H1 (cell line): Measurements from ENCODE around the gene CAPN10. TPM values are rescaled to one million over a fixed set of nuclear protein-coding genes. Genes with fewer than 3 reads are reported as not detected.
A peak's percentile ranks its signal among the peaks of the same experiment; 100 is the strongest.

Experiments used
- CTCF ChIA-PET: fragments of 300-600 bp; sonication (Branson Sonifier 250); formaldehyde crosslinking; loops from one replicate; lab custom pipeline; 2021; ENCODE audit not compliant: partially characterized antibody; lab: Charles Lee
- POLR2A ChIA-PET: fragments of 300-600 bp; sonication (Branson Sonifier 250); formaldehyde crosslinking; loops from one replicate; lab custom pipeline; 2021; ENCODE audit warnings: inconsistent platforms; ENCODE audit not compliant: partially characterized antibody; lab: Charles Lee
- DNase-seq, 2 experiments: peaks; one replicate each; pipeline versions ENCODE4 v3.0.0 to v3.0.0-alpha.2; 2010 to 2022; ENCODE audit warnings: low spot score in 2 of 2, low read depth in 1 of 2, mixed read lengths in 1 of 2
- FAIRE-seq: peaks from 2 replicates; lab custom pipeline; 2011; peaks lifted over from hg19 to GRCh38; lab: Jason Lieb, UNC
- H2AFZ ChIP-seq: 2 replicates; pipeline ENCODE4 v1.8.1; 2012; ENCODE audit warnings: low read length, inconsistent platforms
- H2AK5ac ChIP-seq: 2 replicates; pipeline ENCODE4 v1.6.1; 2013; ENCODE audit warnings: low read depth, low read length
- H2BK120ac ChIP-seq: replicated peaks from 2 replicates; pipeline ENCODE3; 2013; ENCODE audit warnings: low read depth, low read length, inconsistent platforms
- H2BK12ac ChIP-seq: 2 replicates; pipeline ENCODE4 v1.6.1; 2013; ENCODE audit warnings: low read depth, low read length
- H2BK15ac ChIP-seq: 2 replicates; pipeline ENCODE4 v1.6.1; 2013; ENCODE audit warnings: low read length
- H2BK20ac ChIP-seq: 2 replicates; pipeline ENCODE4 v1.6.1; 2013; ENCODE audit warnings: low read length
- H2BK5ac ChIP-seq: 2 replicates; pipeline ENCODE4 v1.6.1; 2013; ENCODE audit warnings: low read depth, low read length
- H3K14ac ChIP-seq: 2 replicates; pipeline ENCODE4 v1.6.1; 2013; ENCODE audit warnings: inconsistent platforms; ENCODE audit not compliant: insufficient read length
- H3K18ac ChIP-seq: 2 replicates; pipeline ENCODE4 v1.6.1; 2013; ENCODE audit warnings: low read length; ENCODE audit errors: extremely low read depth
- H3K23ac ChIP-seq: 2 replicates; pipeline ENCODE4 v1.6.1; 2013; ENCODE audit warnings: inconsistent platforms; ENCODE audit not compliant: insufficient read length
- H3K23me2 ChIP-seq: 2 replicates; pipeline ENCODE4 v1.6.1; 2013; ENCODE audit warnings: low read depth, low read length
- H3K27ac ChIP-seq: 2 replicates; pipeline ENCODE4 v1.6.1; 2011; ENCODE audit warnings: low read depth, low read length, inconsistent platforms
- H3K27me3 ChIP-seq, 4 experiments: replicated peaks in 1 of 4; 1 replicate in 1 of 4; 2 replicates in 3 of 4; pipeline versions ENCODE4 v1.6.1 to v1.8.1; 2011 to 2013; ENCODE audit warnings: low read length in 3 of 4, mild to moderate bottlenecking in 3 of 4, inconsistent platforms in 2 of 4, mixed read lengths in 2 of 4, moderate library complexity in 1 of 4; ENCODE audit not compliant: control insufficient read depth in 3 of 4, insufficient read depth in 3 of 4; ENCODE audit errors: extremely low read depth in 1 of 4
- H3K36me3 ChIP-seq, 4 experiments: 2 replicates each; pipeline versions ENCODE4 v1.6.1 to v1.8.1; 2011 to 2013; ENCODE audit warnings: mild to moderate bottlenecking in 4 of 4, low read length in 3 of 4, moderate library complexity in 2 of 4, control low read depth in 1 of 4, inconsistent platforms in 1 of 4; ENCODE audit not compliant: insufficient read depth in 4 of 4, control insufficient read depth in 2 of 4
- H3K4ac ChIP-seq: replicated peaks from 2 replicates; pipeline ENCODE3; 2013; ENCODE audit warnings: low read length, low read depth, mixed read lengths, inconsistent platforms; ENCODE audit not compliant: insufficient read length
- H3K4me1 ChIP-seq, 4 experiments: replicated peaks in 1 of 4; 1 replicate in 1 of 4; 2 replicates in 3 of 4; pipeline versions ENCODE4 v1.6.1 to v1.8.1; 2011 to 2013; ENCODE audit warnings: low read length in 3 of 4, inconsistent platforms in 2 of 4, mixed read lengths in 1 of 4; ENCODE audit not compliant: insufficient read depth in 4 of 4, control insufficient read depth in 3 of 4
- H3K4me2 ChIP-seq, 2 experiments: 2 replicates each; pipeline versions ENCODE4 v1.6.1 to v1.8.1; 2011 to 2013; ENCODE audit warnings: low read depth in 2 of 2, low read length in 2 of 2, control low read depth in 1 of 2, inconsistent platforms in 1 of 2, mild to moderate bottlenecking in 1 of 2; ENCODE audit not compliant: insufficient read depth in 1 of 2
- H3K4me3 ChIP-seq, 4 experiments: fragments of 200-600, 300-600 bp in 1 of 4; sonication (generic), shearing (Covaris generic), sonication (Bioruptor Twin) in 1 of 4; 2 replicates each; pipeline versions ENCODE4 v1.5.1 to v1.8.1; 2011 to 2016; ENCODE audit warnings: low read length in 4 of 4, low read depth in 3 of 4, control low read depth in 2 of 4, inconsistent platforms in 2 of 4, mild to moderate bottlenecking in 2 of 4, mixed read lengths in 1 of 4, moderate library complexity in 1 of 4; ENCODE audit not compliant: insufficient read depth in 2 of 4; ENCODE audit errors: extremely low read depth in 1 of 4
- H3K56ac ChIP-seq: replicated peaks from 2 replicates; pipeline ENCODE3; 2013; ENCODE audit warnings: low read depth, mild to moderate bottlenecking, mixed read lengths, low read length, inconsistent platforms; ENCODE audit not compliant: insufficient read length
- H3K79me1 ChIP-seq: 2 replicates; pipeline ENCODE4 v1.6.1; 2013; ENCODE audit warnings: low read depth, low read length, control low read depth
- H3K79me2 ChIP-seq, 2 experiments: 2 replicates each; pipeline versions ENCODE4 v1.6.1 to v1.8.1; 2012 to 2013; ENCODE audit warnings: low read length in 2 of 2, mild to moderate bottlenecking in 2 of 2, inconsistent platforms in 1 of 2; ENCODE audit not compliant: insufficient read depth in 2 of 2, control insufficient read depth in 1 of 2
- H3K9ac ChIP-seq, 4 experiments: replicated peaks in 1 of 4; 1 replicate in 1 of 4; 2 replicates in 3 of 4; pipeline versions ENCODE4 v1.6.1 to v1.8.1; 2011 to 2013; ENCODE audit warnings: low read depth in 3 of 4, low read length in 3 of 4, control low read depth in 2 of 4, mild to moderate bottlenecking in 2 of 4, moderate library complexity in 2 of 4, inconsistent platforms in 1 of 4; ENCODE audit errors: extremely low read depth in 1 of 4
- H3K9me3 ChIP-seq, 2 experiments: 2 replicates each; pipeline versions ENCODE4 v1.6.1 to v1.8.1; 2012 to 2013; ENCODE audit warnings: mild to moderate bottlenecking in 2 of 2, moderate library complexity in 2 of 2, control low read depth in 1 of 2, inconsistent platforms in 1 of 2, low read depth in 1 of 2, low read length in 1 of 2, mixed read lengths in 1 of 2; ENCODE audit not compliant: insufficient read depth in 2 of 2
- H4K20me1 ChIP-seq, 2 experiments: replicated peaks in 1 of 2; 2 replicates each; pipeline versions ENCODE3 to v1.8.1; 2011 to 2013; ENCODE audit warnings: inconsistent platforms in 2 of 2, low read length in 2 of 2, mild to moderate bottlenecking in 1 of 2; ENCODE audit not compliant: insufficient read depth in 2 of 2, control insufficient read depth in 1 of 2
- H4K5ac ChIP-seq: 2 replicates; pipeline ENCODE4 v1.6.1; 2013; ENCODE audit warnings: low read length, low read depth, mixed read lengths, inconsistent platforms; ENCODE audit not compliant: insufficient read length
- H4K8ac ChIP-seq: 2 replicates; pipeline ENCODE4 v1.8.0; 2013; ENCODE audit warnings: mild to moderate bottlenecking, moderate library complexity, low read length, inconsistent platforms; ENCODE audit not compliant: insufficient read depth; ENCODE audit errors: extremely low read depth
- H4K91ac ChIP-seq: replicated peaks from 2 replicates; pipeline ENCODE3; 2013; ENCODE audit warnings: low read length, mixed read lengths, inconsistent platforms; ENCODE audit not compliant: insufficient read length
- EGR1 ChIP-seq: IDR thresholded peaks from 2 replicates; pipeline ENCODE4 v1.6.1; 2011; ENCODE audit warnings: low read depth, low read length, borderline replicate concordance
- EP300 ChIP-seq, 2 experiments: IDR thresholded peaks; 1 replicate in 1 of 2; 2 replicates in 1 of 2; pipeline ENCODE4 v1.6.1; 2011 to 2012; ENCODE audit warnings: low read depth in 2 of 2, low read length in 2 of 2, mild to moderate bottlenecking in 2 of 2, borderline replicate concordance in 1 of 2, inconsistent platforms in 1 of 2, moderate library complexity in 1 of 2
- FOSL1 ChIP-seq: IDR thresholded peaks from 2 replicates; pipeline ENCODE4 v1.6.1; 2011; ENCODE audit warnings: mild to moderate bottlenecking, low read depth, low read length, moderate library complexity; ENCODE audit not compliant: insufficient read depth
- GTF2F1 ChIP-seq: IDR thresholded peaks from 2 replicates; pipeline ENCODE4 v1.6.1; 2012; ENCODE audit warnings: low read depth, low read length, improper control_type of control experiment, borderline replicate concordance
- NRF1 ChIP-seq: IDR thresholded peaks from 2 replicates; pipeline ENCODE4 v1.6.1; 2011; ENCODE audit warnings: mild to moderate bottlenecking, low read depth, low read length, improper control_type of control experiment
- POLR2A ChIP-seq, 2 experiments: IDR thresholded peaks; 1 replicate in 1 of 2; 2 replicates in 1 of 2; pipeline ENCODE4 v1.6.1; 2011; ENCODE audit warnings: low read depth in 2 of 2, low read length in 2 of 2, mild to moderate bottlenecking in 2 of 2; ENCODE audit errors: control extremely low read depth in 1 of 2
- RAD21 ChIP-seq, 2 experiments: IDR thresholded peaks in 1 of 2; conservative IDR thresholded peaks in 1 of 2; 2 replicates each; pipeline ENCODE4 v1.6.1; 2011; ENCODE audit warnings: low read depth in 2 of 2, low read length in 2 of 2, improper control_type of control experiment in 1 of 2, inconsistent platforms in 1 of 2, mild to moderate bottlenecking in 1 of 2, moderate library complexity in 1 of 2
- RXRA ChIP-seq: IDR thresholded peaks from 2 replicates; pipeline ENCODE4 v1.6.1; 2011; ENCODE audit warnings: low read depth, mild to moderate bottlenecking, low read length, moderate library complexity; ENCODE audit not compliant: insufficient read depth
- SIN3A ChIP-seq, 2 experiments: IDR thresholded peaks in 1 of 2; conservative IDR thresholded peaks in 1 of 2; 2 replicates each; pipeline ENCODE4 v1.6.1; 2011 to 2012; ENCODE audit warnings: low read length in 2 of 2, improper control_type of control experiment in 1 of 2, low read depth in 1 of 2, mild to moderate bottlenecking in 1 of 2
- SRF ChIP-seq: IDR thresholded peaks from 2 replicates; pipeline ENCODE4 v1.6.1; 2011; ENCODE audit warnings: mild to moderate bottlenecking, low read depth, low read length, moderate library complexity
- TCF12 ChIP-seq: IDR thresholded peaks from 2 replicates; pipeline ENCODE4 v1.6.1; 2011; ENCODE audit warnings: low read depth, mild to moderate bottlenecking, low read length
- WGBS, 2 experiments: shearing (Covaris generic) in 1 of 2; methylation state at CpG; one replicate each; pipeline versions ENCODE4 v1.1.6 to v1.1.7; 2013 to 2015; ENCODE audit warnings: low lambda C conversion rate in 2 of 2, mixed read lengths in 2 of 2, inconsistent platforms in 1 of 2, low coverage in 1 of 2, missing lambda C conversion rate in 1 of 2; ENCODE audit not compliant: insufficient replicate concordance in 2 of 2, insufficient coverage in 1 of 2, insufficient read length in 1 of 2; ENCODE audit errors: extremely low coverage in 1 of 2, missing lambda C conversion rate in 1 of 2; 5-methylcytosine and 5-hydroxymethylcytosine counted together
- polyA plus RNA-seq, 7 experiments: library from polyadenylated mRNA; depleted of rRNA in 3 of 7; stranded (reverse) in 5 of 7; unstranded in 2 of 7; fragments of >200 nt in 5 of 7; fragments of 200-250 nt in 2 of 7; gene quantifications; 1 replicate in 5 of 7; 2 replicates in 1 of 7; 4 replicates in 1 of 7; pipeline versions ENCODE4 v1.2.1 to v1.2.3, GENCODE V29; 2011 to 2013; ENCODE audit warnings: missing spikeins in 2 of 7, mixed read lengths in 2 of 7
- total RNA-seq: library from RNA; stranded (reverse); fragmentation: NEBNext Ultra II Directional; extraction: Animal tissue kit (Norgen Biotek cat#: 25700); gene quantifications from 2 replicates; pipeline ENCODE4 v1.2.1, GENCODE V29; 2021

The CAPN10 gene
- total and polyA plus RNA-seq, 2 of the 8 experiments (the other 6 are each of a cell fraction or from before 2014, with no cell fraction given), result 30.7 to 39.8 TPM

- ChIA-PET POLR2A (interaction anchor here (0.6 to 2.5 kb wide), 5 partner anchors 11 to 31 kb away, joined by 3 to 6 read pairs (median 3); partner anchors contain the start of gene CAPN10), CTCF (interaction anchor here (0.9 to 1.9 kb wide), 4 partner anchors 8 to 78 kb away, joined by 3 to 8 read pairs (median 4); partner anchors contain the start of gene CAPN10)
- Histone ChIP-seq H4K20me1 (peaks cover 3 to 18% of the 10 kb centered on the region in 2 experiments), H2AK5ac (no peak overlapping the region), H3K79me1 (no peaks in the 10 kb centered on the region), H3K27me3 (peaks cover 11 to 25% (median 21%) of the 10 kb centered on the region in 4 experiments; a peak in 6 of 7 replicates), H4K8ac (no peak overlapping the region), H3K4me3 (no peak overlapping the region), H4K91ac (no peak overlapping the region), H3K36me3 (no peaks in the 10 kb centered on the region), H3K4me2 (no peak overlapping the region), H3K23ac (no peak overlapping the region), H3K18ac (no peak overlapping the region), H4K5ac (no peak overlapping the region), H2BK15ac (no peak overlapping the region), H2AFZ (no peak overlapping the region), H3K9ac (no peak overlapping the region; a peak in 1 of 7 replicates), H3K79me2 (no peaks in the 10 kb centered on the region), H3K27ac (no peak overlapping the region), H2BK5ac (no peak overlapping the region), H3K4ac (no peak overlapping the region), H3K23me2 (peaks cover 9% of the 10 kb centered on the region; the same call in 1 of the 2 replicates), H2BK120ac (no peak overlapping the region), H2BK20ac (no peak overlapping the region), H3K9me3 (no peaks in the 10 kb centered on the region), H2BK12ac (0 out of 2 replicates have a peak overlapping the region, but pooled peaks have one; percentile 17), H3K4me1 (peaks cover 0 to 11% (median 6%) of the 10 kb centered on the region in 4 experiments; a peak in 6 of 7 replicates), H3K14ac (no peak overlapping the region), H3K56ac (no peak overlapping the region)
- WGBS, 2 experiments, result 91% methylated on average over 26 of the region's 30 CpGs; no CpG with 5 or more reads in 1 of the 2 experiments
- DNase-seq (no peak), FAIRE-seq (no peak)
- TF ChIP-seq POLR2A (IDR thresholded peaks at IDR 0.05; ENCODE audit: control extremely low read depth in 1 of 2, low read depth in 2 of 2, low read length in 2 of 2) (no peak), FOSL1 (no peak), RAD21 (IDR thresholded peaks at IDR 0.05 in 1 of 2, conservative IDR thresholded peaks at IDR 0.05 in 1 of 2; ENCODE audit: low read depth in 2 of 2, low read length in 2 of 2) (no peak), GTF2F1 (no peak), EP300 (IDR thresholded peaks at IDR 0.05; ENCODE audit: borderline replicate concordance in 1 of 2, low read depth in 2 of 2, low read length in 2 of 2) (no peak), RXRA (no peak), TCF12 (no peak), SRF (no peak), EGR1 (no peak), NRF1 (no peak), SIN3A (conservative IDR thresholded peaks at IDR 0.05 in 1 of 2, IDR thresholded peaks at IDR 0.05 in 1 of 2; ENCODE audit: low read depth in 1 of 2, low read length in 2 of 2) (no peak)
Observed at GRCh38 chr2:240572141-240573031, 14.1 kb upstream of the CAPN10 start.
